HG02852 (cell line): ENCODE results near the gene ADCY2.

Experiments
- ATAC-seq: cut with Tn5 transposase; IDR thresholded peaks from one replicate; pipeline ENCODE4 v1.9.1; 2021; ENCODE audit warnings: mild to moderate bottlenecking, moderate library complexity; ENCODE audit not compliant: unreplicated experiment

Gene ADCY2

GRCh38 chr5:7501061-7501460 is 105.1 kb downstream of the ADCY2 start:
- no peak for ATAC-seq

GRCh38 chr5:7503564-7503963 is 107.6 kb downstream of the ADCY2 start:
- no peak for ATAC-seq

- ATAC-seq = no peak
These were observed 119.5 kb downstream of the ADCY2 start for GRCh38 chr5:7515284-7515914.

- no peak for ATAC-seq
These were observed 120.3 kb downstream of the ADCY2 start for GRCh38 chr5:7516253-7516652.

- ATAC-seq = no peak
These were observed 121.1 kb downstream of the ADCY2 start for GRCh38 chr5:7517006-7517405.

- no peak for ATAC-seq
These were observed 123.1 kb downstream of the ADCY2 start for GRCh38 chr5:7518947-7519560.

GRCh38 chr5:7519564-7519963 is 123.6 kb downstream of the ADCY2 start:
- no peak for ATAC-seq

GRCh38 chr5:7529880-7530279 is 133.9 kb downstream of the ADCY2 start:
- ATAC-seq = no peak

- ATAC-seq = no peak
These were observed 138.0 kb downstream of the ADCY2 start for GRCh38 chr5:7533941-7534340.

- ATAC-seq = no peak
These were observed 138.6 kb downstream of the ADCY2 start for GRCh38 chr5:7534505-7534904.

- no peak for ATAC-seq
These were observed 141.6 kb downstream of the ADCY2 start for GRCh38 chr5:7537573-7537972.

GRCh38 chr5:7539571-7539970 is 143.6 kb downstream of the ADCY2 start:
- no peak for ATAC-seq

- no peak for ATAC-seq
These were observed 145.0 kb downstream of the ADCY2 start for GRCh38 chr5:7540736-7541485.

- no peak for ATAC-seq
These were observed 146.0 kb downstream of the ADCY2 start for GRCh38 chr5:7541898-7542297.

GRCh38 chr5:7546555-7546954 is 150.6 kb downstream of the ADCY2 start:
- no peak for ATAC-seq

GRCh38 chr5:7548596-7548995 is 152.7 kb downstream of the ADCY2 start:
- no peak for ATAC-seq

- ATAC-seq = no peak
These were observed 169.6 kb downstream of the ADCY2 start for GRCh38 chr5:7565559-7565958.

- no peak for ATAC-seq
These were observed 180.2 kb downstream of the ADCY2 start for GRCh38 chr5:7576023-7576715.

- ATAC-seq = no peak
These were observed 181.4 kb downstream of the ADCY2 start for GRCh38 chr5:7577381-7577780.

GRCh38 chr5:7578071-7578470 is 182.1 kb downstream of the ADCY2 start:
- ATAC-seq = no peak

- no peak for ATAC-seq
These were observed 188.8 kb downstream of the ADCY2 start for GRCh38 chr5:7584749-7585148.

- ATAC-seq = no peak
These were observed 189.9 kb downstream of the ADCY2 start for GRCh38 chr5:7585807-7586206.
